Measurements from ENCODE around the gene CGB5. TPM values are rescaled to one million over a fixed set of nuclear protein-coding genes. Genes with fewer than 3 reads are reported as not detected.
A peak's percentile ranks its signal among the peaks of the same experiment; 100 is the strongest.
"Not testable (repeated sequence)": the region's sequence is repeated elsewhere in the genome, so short reads cannot be mapped to it uniquely, and the experiment has no call there.

CGB5 gene
- not detected for total RNA-seq
- long read RNA-seq, result 0 reads

- ATAC-seq (ENCODE audit: poor library complexity); DNase-seq; intact Hi-C loops (cut with DNase I): not testable (repeated sequence)
These were observed at the start of gene CGB5 for GRCh38 chr19:49043548-49043947. TSS of gene CGB5 (plus strand) at chr19:49043848. CDS start at chr19:49044210, 362 bp downstream.

DNA sequence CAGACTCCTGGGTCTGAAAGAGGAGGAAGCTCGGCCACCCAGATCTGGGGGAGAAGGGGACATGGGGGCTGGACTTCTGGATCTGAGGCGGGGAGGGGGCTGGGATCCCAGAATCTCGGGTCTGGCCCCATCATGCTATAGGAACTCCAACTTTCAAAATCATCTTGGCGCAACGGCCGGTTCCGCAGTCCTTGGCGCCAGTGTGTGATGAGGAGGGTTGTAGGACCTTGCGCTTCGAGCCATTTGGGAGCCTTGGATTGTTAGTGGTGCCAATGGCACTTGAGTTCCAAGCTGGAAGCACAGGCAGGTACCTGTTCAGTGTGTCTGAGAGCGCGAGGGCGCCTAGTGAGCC lies 49.6 kb upstream of the CGB5 start:
- intact Hi-C loops (cut with DNase I), result no loop called here
- ATAC-seq (ENCODE audit: poor library complexity) (no peak), DNase-seq (no peak)

- intact Hi-C loops (cut with DNase I), result no loop called here
- DNase-seq (no peak), ATAC-seq (ENCODE audit: poor library complexity) (no peak)
These were observed 45.7 kb upstream of the CGB5 start for GRCh38 chr19:48997972-48998371.

GRCh38 chr19:48999481-49000325 lies 43.9 kb upstream of the CGB5 start:
- intact Hi-C loops (cut with DNase I), result no loop called here
- DNase-seq (no peak), ATAC-seq (ENCODE audit: poor library complexity) (no peak)

- no peak for DNase-seq
- intact Hi-C loops (cut with DNase I), result no loop called here
- no peak for ATAC-seq (ENCODE audit: poor library complexity)
These were observed 39.5 kb upstream of the CGB5 start for GRCh38 chr19:49004133-49004532.

DNA sequence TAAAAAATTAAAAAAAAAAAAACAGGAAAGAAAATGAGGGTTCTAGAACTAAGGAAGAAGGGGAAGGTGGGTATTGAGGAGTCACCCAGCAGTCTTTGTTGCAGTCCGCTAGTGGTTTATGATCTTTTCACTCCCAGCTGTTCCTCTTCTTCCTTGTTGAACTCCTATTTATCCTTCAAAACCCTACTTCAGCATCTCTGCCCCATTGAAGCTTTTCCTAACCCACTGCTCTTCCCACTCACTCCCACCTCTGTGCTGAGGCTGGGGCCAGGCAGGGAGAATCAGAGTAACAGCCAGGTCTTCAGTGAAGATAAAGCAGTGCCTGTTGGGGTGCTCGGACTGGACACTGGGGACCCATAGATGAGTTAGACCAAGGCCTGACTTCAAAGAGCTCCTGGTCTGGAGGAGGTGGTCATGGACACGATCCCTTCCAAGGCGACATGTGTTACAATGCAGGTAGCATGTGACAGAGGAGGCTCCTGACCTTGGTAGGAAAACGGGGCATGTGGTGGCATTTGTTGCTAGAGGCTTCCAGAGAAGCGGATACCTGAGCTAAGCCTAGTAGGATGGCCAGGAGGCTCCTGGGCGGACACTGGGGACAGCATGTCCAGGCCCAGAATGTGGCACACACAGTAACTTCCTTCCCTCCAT lies 38.6 kb upstream of the CGB5 start:
- intact Hi-C loops (cut with DNase I), result no loop called here
- DNase-seq (no peak), ATAC-seq (ENCODE audit: poor library complexity) (no peak)

DNA sequence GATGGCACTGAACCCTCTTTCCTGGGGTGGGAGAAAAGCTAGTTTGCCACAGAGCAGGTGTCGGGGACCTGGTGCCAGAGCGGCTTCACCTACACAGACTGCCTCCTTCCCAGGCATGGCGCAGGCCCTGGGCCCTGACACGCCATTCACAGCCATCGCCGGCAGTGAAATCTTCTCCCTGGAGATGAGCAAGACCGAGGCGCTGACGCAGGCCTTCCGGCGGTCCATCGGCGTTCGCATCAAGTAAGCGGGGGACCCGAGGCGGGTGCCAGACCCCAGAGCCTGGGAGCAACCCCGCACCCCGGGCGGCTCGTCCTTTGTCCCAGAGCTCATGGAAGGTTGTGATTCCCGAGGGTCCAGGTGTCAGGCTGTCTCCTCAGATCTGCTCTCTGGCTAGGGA lies 36.7 kb upstream of the CGB5 start:
- DNase-seq, result no peak
- no peak for ATAC-seq (ENCODE audit: poor library complexity)
- intact Hi-C loops (cut with DNase I), result no loop called here

GRCh38 chr19:49009828-49010227 lies 33.8 kb upstream of the CGB5 start:
- intact Hi-C loops (cut with DNase I), result no loop called here
- no peak for ATAC-seq (ENCODE audit: poor library complexity)
- no peak for DNase-seq

GRCh38 chr19:49010453-49010852 lies 33.2 kb upstream of the CGB5 start:
- intact Hi-C loops (cut with DNase I), result no loop called here
- ATAC-seq (ENCODE audit: poor library complexity), result no peak
- no peak for DNase-seq

DNA sequence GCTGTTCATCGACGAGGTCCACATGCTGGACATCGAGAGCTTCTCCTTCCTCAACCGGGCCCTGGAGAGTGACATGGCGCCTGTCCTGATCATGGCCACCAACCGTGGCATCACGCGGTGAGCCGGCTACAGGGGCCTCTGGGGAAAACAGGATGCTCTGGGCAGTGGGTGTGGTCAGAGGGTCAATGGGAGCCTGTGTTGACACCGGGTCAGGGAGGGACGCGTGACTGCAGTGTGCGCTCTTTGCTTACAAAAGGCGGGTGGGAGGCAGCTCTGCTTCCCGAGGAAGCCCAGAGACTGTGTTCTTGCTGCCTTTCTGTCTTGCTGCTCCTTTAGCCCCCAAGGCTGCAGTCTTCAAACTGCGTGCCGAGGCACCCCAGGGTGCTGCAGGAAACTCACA lies 32.5 kb upstream of the CGB5 start:
- DNase-seq (no peak), ATAC-seq (ENCODE audit: poor library complexity) (no peak)
- intact Hi-C loops (cut with DNase I), result no loop called here

- ATAC-seq (ENCODE audit: poor library complexity) (no peak), DNase-seq (no peak)
- intact Hi-C loops (cut with DNase I), result no loop called here
These were observed 29.4 kb upstream of the CGB5 start for GRCh38 chr19:49014123-49014869.

GRCh38 chr19:49014870-49015255 lies 28.8 kb upstream of the CGB5 start:
- no peak for DNase-seq
- ATAC-seq (ENCODE audit: poor library complexity), result no peak
- intact Hi-C loops (cut with DNase I), result no loop called here

DNA sequence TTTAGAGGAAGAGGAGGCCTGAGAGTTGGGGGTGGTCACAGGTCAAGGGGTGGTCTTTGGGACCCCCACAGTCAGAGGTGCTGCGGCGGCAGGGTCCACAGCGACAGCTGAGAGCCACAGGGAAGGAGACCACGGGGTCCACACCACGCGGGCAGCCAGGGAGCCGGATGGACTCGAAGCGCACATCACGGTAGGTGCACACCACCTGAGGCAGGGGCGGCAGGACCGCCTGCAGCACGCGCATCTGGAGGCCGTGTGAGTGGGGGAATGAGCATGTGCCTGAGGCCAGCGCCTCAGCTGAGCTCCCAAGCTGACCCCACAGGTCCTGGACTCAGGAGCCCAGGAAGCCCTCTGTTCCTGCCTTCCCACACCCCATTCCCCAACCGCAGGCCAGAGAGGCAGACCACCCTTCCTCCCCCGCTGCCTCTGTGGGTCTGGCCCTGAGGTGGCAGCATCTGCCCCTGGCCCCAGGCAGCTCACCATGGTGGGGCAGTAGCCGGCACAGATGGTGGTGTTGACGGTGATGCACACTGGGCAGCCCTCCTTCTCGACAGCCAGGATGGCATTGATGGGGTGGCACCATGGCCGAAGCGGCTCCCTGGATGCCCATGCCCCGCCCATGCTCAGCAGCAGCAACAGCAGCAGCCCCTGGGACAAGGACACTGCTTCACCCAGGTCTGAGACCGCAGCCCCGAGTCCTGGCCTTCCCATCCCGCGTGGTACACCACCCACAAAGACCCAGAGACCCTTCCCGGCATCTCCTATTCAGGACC lies 27.4 kb upstream of the CGB5 start:
- ATAC-seq (ENCODE audit: poor library complexity) (no peak), DNase-seq (no peak)
- intact Hi-C loops (cut with DNase I), result no loop called here

DNA sequence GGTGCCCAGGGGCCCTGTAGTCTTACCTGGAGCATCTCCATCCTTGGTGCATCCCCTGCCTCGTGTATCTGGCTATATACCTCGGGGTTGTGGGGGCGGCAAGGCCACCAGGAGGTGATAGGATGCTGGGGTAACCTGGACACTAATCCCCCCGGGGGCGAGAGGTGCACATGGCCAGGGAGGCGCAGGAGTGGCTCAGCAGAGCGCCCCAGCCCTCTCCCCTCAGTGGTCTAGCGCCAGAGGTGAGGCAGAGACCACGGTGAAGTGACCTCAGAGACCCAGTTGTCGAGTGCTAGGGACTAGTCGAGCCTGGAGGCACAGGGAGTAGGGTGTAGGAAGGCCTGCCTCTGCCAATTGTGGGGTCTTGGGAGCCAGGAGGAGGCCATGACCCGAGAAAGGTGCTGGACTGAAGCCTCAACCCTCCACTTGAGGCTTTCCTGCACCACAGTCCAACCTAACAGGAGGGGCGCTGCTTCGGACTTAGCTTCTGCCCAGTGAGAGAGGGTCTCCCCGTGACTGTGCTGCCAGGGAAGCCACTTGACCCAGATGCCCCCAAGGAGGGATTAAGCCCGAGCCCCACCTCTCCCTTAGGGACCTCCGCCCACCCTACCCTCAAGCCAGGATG lies 26.5 kb upstream of the CGB5 start, which contains the start of gene LHB:
Gene LHB (minus strand): TSS at position 51 of the 625 bp plus-strand sequence. CDS start 10 bp downstream, at position 41.
- no peak for DNase-seq
- no peak for ATAC-seq (ENCODE audit: poor library complexity)
- intact Hi-C loops (cut with DNase I), result no loop called here

GRCh38 chr19:49017666-49018351 lies 25.8 kb upstream of the CGB5 start:
- ATAC-seq (ENCODE audit: poor library complexity) (peak; percentile 73), DNase-seq (peak; percentile 63)
- intact Hi-C loops (cut with DNase I), result no loop called here

- intact Hi-C loops (cut with DNase I), result not testable (repeated sequence)
- peak; percentile 36 for ATAC-seq (ENCODE audit: poor library complexity)
- peak; percentile 58 for DNase-seq
These were observed 25.0 kb upstream of the CGB5 start for GRCh38 chr19:49018388-49019241.

Data from Right ventricle myocardium superior (tissue), 1 donor.